Measurements from ENCODE around the gene ABLIM1. TPM values are rescaled to one million over a fixed set of nuclear protein-coding genes. Genes with fewer than 3 reads are reported as not detected.

Gene ABLIM1
- total RNA-seq, 2 experiments from 2014 or later, result 14.8 to 54.9 TPM

GRCh38 chr10:114668375-114669080, 10.5 kb upstream of the ABLIM1 start:
- DNase-seq (no peak), ATAC-seq (no peak)
- Mint-ChIP-seq H3K4me1 (no peaks in the 10 kb centered on the region), H3K27me3 (peaks cover 38% of the 10 kb centered on the region), H3K9me3 (ENCODE audit: low read depth) (no peaks in the 10 kb centered on the region), H3K36me3 (no peaks in the 10 kb centered on the region), H3K27ac (no peak overlapping the region), H3K4me3 (no peak overlapping the region)
- CTCF ChIA-PET, result no interaction called here

- H3K27ac Mint-ChIP-seq, result no peak overlapping the region
- no peaks in the 10 kb centered on the region for H3K9me3 Mint-ChIP-seq (ENCODE audit: low read depth)
- DNase-seq, result no peak
- no peak for ATAC-seq
- no peaks in the 10 kb centered on the region for H3K4me1 Mint-ChIP-seq
- CTCF ChIA-PET, result no interaction called here
- no peaks in the 10 kb centered on the region for H3K36me3 Mint-ChIP-seq
- H3K4me3 Mint-ChIP-seq, result no peak overlapping the region
- peaks cover 38% of the 10 kb centered on the region for H3K27me3 Mint-ChIP-seq
These were observed 7.8 kb upstream of the ABLIM1 start for GRCh38 chr10:114665873-114666272.

GRCh38 chr10:114665406-114665805, 7.3 kb upstream of the ABLIM1 start:
- no peaks in the 10 kb centered on the region for H3K36me3 Mint-ChIP-seq
- H3K27ac Mint-ChIP-seq, result no peak overlapping the region
- H3K4me1 Mint-ChIP-seq, result no peaks in the 10 kb centered on the region
- ATAC-seq, result no peak
- CTCF ChIA-PET, result no interaction called here
- no peak for DNase-seq
- H3K9me3 Mint-ChIP-seq (ENCODE audit: low read depth), result no peaks in the 10 kb centered on the region
- peaks cover 35% of the 10 kb centered on the region for H3K27me3 Mint-ChIP-seq
- H3K4me3 Mint-ChIP-seq, result no peak overlapping the region

GRCh38 chr10:114664127-114664526, 6.1 kb upstream of the ABLIM1 start:
- Mint-ChIP-seq H3K36me3 (no peaks in the 10 kb centered on the region), H3K4me1 (no peaks in the 10 kb centered on the region), H3K9me3 (ENCODE audit: low read depth) (no peaks in the 10 kb centered on the region), H3K27ac (no peak overlapping the region), H3K4me3 (no peak overlapping the region), H3K27me3 (peaks cover 31% of the 10 kb centered on the region)
- CTCF ChIA-PET, result no interaction called here
- ATAC-seq, result no peak
- no peak for DNase-seq

- Mint-ChIP-seq H3K27me3 (peaks cover 30% of the 10 kb centered on the region), H3K27ac (no peak overlapping the region), H3K9me3 (ENCODE audit: low read depth) (no peaks in the 10 kb centered on the region), H3K36me3 (no peaks in the 10 kb centered on the region), H3K4me3 (no peak overlapping the region), H3K4me1 (no peaks in the 10 kb centered on the region)
- CTCF ChIA-PET, result no interaction called here
- ATAC-seq, result no peak
- DNase-seq, result no peak
These were observed 5.6 kb upstream of the ABLIM1 start for GRCh38 chr10:114663626-114664025.

- CTCF ChIA-PET, result no interaction called here
- Mint-ChIP-seq H3K9me3 (ENCODE audit: low read depth) (no peaks in the 10 kb centered on the region), H3K27me3 (peaks cover 27% of the 10 kb centered on the region), H3K4me1 (no peaks in the 10 kb centered on the region), H3K27ac (no peak overlapping the region), H3K36me3 (no peaks in the 10 kb centered on the region), H3K4me3 (no peak overlapping the region)
- no peak for ATAC-seq
- DNase-seq, result no peak
These were observed 4.7 kb upstream of the ABLIM1 start for GRCh38 chr10:114662646-114663217.

GRCh38 chr10:114661212-114661880, 3.3 kb upstream of the ABLIM1 start:
- Mint-ChIP-seq H3K27me3 (peaks cover 25% of the 10 kb centered on the region), H3K9me3 (ENCODE audit: low read depth) (no peaks in the 10 kb centered on the region), H3K4me3 (no peak overlapping the region), H3K4me1 (no peaks in the 10 kb centered on the region), H3K36me3 (no peaks in the 10 kb centered on the region), H3K27ac (no peak overlapping the region)
- CTCF ChIA-PET, result no interaction called here
- DNase-seq (no peak), ATAC-seq (no peak)

- CTCF ChIA-PET, result no interaction called here
- H3K4me1 Mint-ChIP-seq, result peaks cover 10% of the 10 kb centered on the region
These were observed 2.4 kb downstream of the ABLIM1 start for GRCh38 chr10:114655671-114656070.

GRCh38 chr10:114654822-114655575, 3.1 kb downstream of the ABLIM1 start:
- ATAC-seq, result no peak
- Mint-ChIP-seq H3K4me1 (peaks cover 10% of the 10 kb centered on the region), H3K4me3 (no peak overlapping the region), H3K27ac (no peak overlapping the region), H3K36me3 (no peaks in the 10 kb centered on the region), H3K27me3 (peaks cover 12% of the 10 kb centered on the region), H3K9me3 (ENCODE audit: low read depth) (no peaks in the 10 kb centered on the region)
- DNase-seq, result no peak
- CTCF ChIA-PET, result no interaction called here

More at GRCh38 chr10:114655671-114656070, 2.4 kb downstream of the ABLIM1 start:
- no peak for DNase-seq
- no peak for ATAC-seq
- Mint-ChIP-seq H3K27me3 (peaks cover 15% of the 10 kb centered on the region), H3K4me3 (no peak overlapping the region), H3K9me3 (ENCODE audit: low read depth) (no peaks in the 10 kb centered on the region), H3K27ac (no peak overlapping the region), H3K36me3 (no peaks in the 10 kb centered on the region)

- Mint-ChIP-seq H3K9me3 (ENCODE audit: low read depth) (no peaks in the 10 kb centered on the region), H3K27ac (no peak overlapping the region), H3K4me3 (no peak overlapping the region), H3K4me1 (peaks cover 10% of the 10 kb centered on the region), H3K36me3 (no peaks in the 10 kb centered on the region), H3K27me3 (peaks cover 7% of the 10 kb centered on the region)
- CTCF ChIA-PET, result no interaction called here
- ATAC-seq (no peak), DNase-seq (no peak)
These were observed 4.1 kb downstream of the ABLIM1 start for GRCh38 chr10:114653926-114654325.

GRCh38 chr10:114652402-114653368, 5.4 kb downstream of the ABLIM1 start:
- H3K27ac Mint-ChIP-seq, result no peak overlapping the region
- peaks cover 10% of the 10 kb centered on the region for H3K4me1 Mint-ChIP-seq
- peaks cover 6% of the 10 kb centered on the region for H3K27me3 Mint-ChIP-seq
- no peak overlapping the region for H3K4me3 Mint-ChIP-seq
- no peaks in the 10 kb centered on the region for H3K36me3 Mint-ChIP-seq
- no peaks in the 10 kb centered on the region for H3K9me3 Mint-ChIP-seq (ENCODE audit: low read depth)
- ATAC-seq (no peak), DNase-seq (no peak)
- CTCF ChIA-PET, result no interaction called here

GRCh38 chr10:114650831-114651230, 7.2 kb downstream of the ABLIM1 start:
- peaks cover 3% of the 10 kb centered on the region for H3K27me3 Mint-ChIP-seq
- ATAC-seq (no peak), DNase-seq (no peak)
- CTCF ChIA-PET, result no interaction called here
- H3K4me3 Mint-ChIP-seq, result no peak overlapping the region
- no peaks in the 10 kb centered on the region for H3K36me3 Mint-ChIP-seq
- H3K27ac Mint-ChIP-seq, result no peak overlapping the region
- H3K4me1 Mint-ChIP-seq, result peaks cover 10% of the 10 kb centered on the region
- no peaks in the 10 kb centered on the region for H3K9me3 Mint-ChIP-seq (ENCODE audit: low read depth)

DNA sequence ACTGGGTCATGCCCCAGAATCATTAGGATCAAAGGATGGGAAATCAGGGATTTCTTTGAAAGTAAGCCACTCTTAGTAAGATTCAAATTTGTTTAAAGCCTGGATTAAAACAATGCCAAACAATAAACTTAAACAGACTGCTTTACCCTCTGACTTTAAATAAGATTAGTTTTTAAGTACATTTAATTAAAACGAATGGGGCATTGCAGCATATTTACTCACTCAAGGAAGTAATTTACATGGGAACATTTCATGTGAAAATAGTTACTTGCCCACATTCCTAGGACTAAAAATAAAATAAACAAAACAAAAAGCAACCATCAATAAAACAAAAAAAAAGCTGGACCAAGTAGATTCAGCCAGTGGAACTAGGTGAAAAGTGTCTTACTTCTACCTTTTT, 7.8 kb downstream of the ABLIM1 start:
- no peak overlapping the region for H3K27ac Mint-ChIP-seq
- H3K4me3 Mint-ChIP-seq, result no peak overlapping the region
- no peaks in the 10 kb centered on the region for H3K36me3 Mint-ChIP-seq
- H3K4me1 Mint-ChIP-seq, result peaks cover 10% of the 10 kb centered on the region
- peaks cover 3% of the 10 kb centered on the region for H3K27me3 Mint-ChIP-seq
- H3K9me3 Mint-ChIP-seq (ENCODE audit: low read depth), result no peaks in the 10 kb centered on the region
- CTCF ChIA-PET, result no interaction called here
- no peak for DNase-seq
- no peak for ATAC-seq

Data from activated CD8-positive, alpha-beta memory T cell treated with anti-CD3 and anti-CD28 coated beads, Interleukin-2, amount 10 ng/mL, durations not matched to agents 7 days and 5 days (primary cell).